ENCODE measurements around the gene CDC20.

- TF ChIP-seq CTCF (IDR thresholded peaks at IDR 0.05; ENCODE audit: low read depth, low read length) (no peak), EZH2phosphoT487 (IDR thresholded peaks at IDR 0.05; ENCODE audit: low read depth) (no peak)
Observed at GRCh38 chr1:43316738-43317520, 41.9 kb upstream of the CDC20 start.

Measured in OCI-LY3 (cell line).